M059J (cell line): ENCODE data around the gene RNPEP. TPM values are rescaled to one million over a fixed set of nuclear protein-coding genes. Genes with fewer than 3 reads are reported as not detected.
A peak's percentile ranks its signal among the peaks of the same experiment; 100 is the strongest.
"Not testable (repeated sequence)": the region's sequence is repeated elsewhere in the genome, so short reads cannot be mapped to it uniquely, and the experiment has no call there.

Experiments used
- DNase-seq: peaks from one replicate; pipeline ENCODE4 v3.0.0-alpha.2; 2012; ENCODE audit warnings: low read depth
- total RNA-seq: library from RNA; depleted of rRNA; stranded (reverse); fragments of >200 nt; shearing (Covaris generic); gene quantifications from 2 replicates; pipeline ENCODE4 v1.2.3, GENCODE V29; 2014

RNPEP gene
- total RNA-seq, 1 experiment from 2014 or later, result 119 TPM

DNA sequence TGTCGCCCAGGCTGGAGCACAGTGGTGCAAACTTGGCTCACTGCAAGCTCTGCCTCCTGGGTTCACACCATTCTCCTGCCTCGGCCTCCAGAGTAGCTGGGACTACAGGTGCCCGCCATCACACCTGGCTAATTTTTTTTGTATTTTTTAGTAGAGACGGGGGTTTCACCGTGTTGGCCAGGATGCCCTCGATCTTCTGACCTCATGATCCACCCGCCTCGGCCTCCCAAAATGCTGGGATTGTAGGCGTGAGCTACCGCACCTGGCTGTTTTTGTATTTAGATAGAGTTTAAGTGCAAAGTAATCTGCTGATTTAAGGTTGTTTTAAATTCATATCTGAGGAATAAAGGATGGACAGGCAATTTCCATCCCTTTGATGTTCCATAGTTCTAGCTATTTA, 20.1 kb upstream of the RNPEP start:
- DNase-seq, result not testable (repeated sequence)

DNA sequence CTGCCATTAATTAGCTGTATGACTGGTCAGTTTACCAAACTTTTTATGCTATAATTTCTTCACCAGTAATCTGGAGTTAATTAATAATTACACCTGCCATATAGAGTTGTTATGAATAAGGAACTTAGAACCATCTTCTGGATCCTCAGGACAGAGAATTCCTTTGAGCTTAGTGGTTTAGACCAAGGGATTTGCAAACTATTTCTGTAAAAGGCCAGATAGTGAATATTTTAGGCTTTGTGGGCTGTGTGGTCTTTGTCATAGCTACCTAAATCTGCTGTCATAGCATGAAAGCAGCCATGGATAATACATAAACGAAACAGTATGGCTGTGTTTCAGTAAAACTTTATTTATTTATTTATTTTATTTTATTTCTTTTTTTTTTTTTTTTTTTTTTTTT, 18.2 kb upstream of the RNPEP start:
- peak; percentile 33 for DNase-seq

- DNase-seq, result no peak
Measured at GRCh38 chr1:201966171-201966570, 16.3 kb upstream of the RNPEP start.

DNA sequence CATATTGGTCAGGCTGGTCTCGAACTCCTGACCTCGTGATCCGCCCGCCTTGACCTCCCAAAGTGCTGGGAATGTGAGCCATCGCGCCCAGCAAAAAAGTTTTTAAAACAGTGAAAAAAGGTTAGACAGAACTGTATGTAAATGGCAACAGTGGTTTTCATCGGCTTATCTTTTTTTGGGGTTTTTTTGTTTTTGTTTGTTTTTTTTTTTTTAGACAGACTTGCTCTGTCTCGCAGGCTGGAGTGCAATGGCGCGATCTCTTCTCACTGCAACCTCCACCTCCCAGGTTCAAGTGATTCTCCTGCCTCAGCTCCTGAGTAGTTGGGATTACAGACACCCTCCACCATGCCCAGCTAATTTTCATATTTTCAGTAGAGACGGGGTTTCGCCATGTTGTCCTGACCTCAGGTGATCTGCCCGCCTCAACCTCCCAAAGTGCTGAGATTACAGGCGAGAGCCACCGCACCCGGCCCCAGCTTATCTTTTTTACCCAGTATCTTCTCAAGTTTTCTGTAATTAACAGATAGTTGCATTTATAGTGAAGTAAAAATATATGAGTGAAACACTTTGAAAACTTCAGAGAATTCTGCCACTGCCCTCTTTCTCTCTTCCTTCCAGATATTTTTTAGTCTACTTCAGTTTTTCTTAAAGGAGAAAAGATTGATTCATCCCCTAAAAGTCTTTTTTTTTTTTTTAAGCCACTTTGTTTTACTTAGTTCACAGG, 14.1 kb upstream of the RNPEP start:
- DNase-seq, result no peak

GRCh38 chr1:201970334-201971159, 11.9 kb upstream of the RNPEP start:
- peak; percentile 69 for DNase-seq

DNA sequence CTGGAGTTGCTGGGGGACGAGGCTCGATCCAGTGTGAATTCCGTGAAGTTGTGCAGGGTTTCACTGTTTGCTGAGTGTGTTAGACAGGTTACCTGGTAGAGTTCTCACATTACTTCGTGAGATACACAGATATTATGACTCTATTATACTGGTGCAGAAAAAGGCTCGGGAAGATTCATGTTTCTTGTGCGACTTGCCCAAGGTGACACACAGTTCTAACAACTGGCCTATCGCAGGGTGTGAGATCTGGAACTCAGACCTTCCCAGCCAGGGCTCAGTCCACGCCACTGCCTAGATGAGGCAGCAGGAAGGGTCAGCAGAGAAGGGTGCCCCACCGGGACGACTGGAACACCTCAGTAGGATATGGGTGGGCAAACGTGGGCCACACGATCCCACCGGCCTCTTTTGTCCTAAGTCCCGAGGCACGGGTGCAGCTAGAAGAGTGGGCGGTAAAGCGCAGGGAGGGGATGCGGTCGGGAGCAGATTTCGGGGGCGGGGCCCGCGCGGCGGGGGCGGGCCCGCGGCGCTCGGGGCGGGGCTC, 296 bp upstream of the RNPEP start:
- no peak for DNase-seq

DNA sequence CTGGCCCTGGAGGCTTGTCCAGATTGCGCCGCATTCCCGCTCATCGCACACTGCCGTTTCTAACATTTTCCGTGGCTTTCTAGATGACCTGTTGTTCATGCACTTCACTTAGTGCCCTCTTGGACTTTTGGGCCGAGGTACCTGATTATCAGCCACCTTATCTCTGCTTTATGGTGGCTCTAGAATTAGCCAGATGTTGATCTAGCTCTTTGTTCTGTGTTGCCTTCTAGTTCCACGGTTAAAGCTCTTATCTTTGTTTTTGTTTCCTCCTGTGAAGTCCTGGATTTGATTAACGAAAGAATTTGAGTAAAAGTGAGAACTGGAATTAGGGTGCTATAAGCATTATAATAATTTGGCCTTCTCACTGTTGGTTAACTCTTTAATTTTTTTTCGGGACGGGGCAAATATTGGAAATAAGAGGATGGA, 945 bp downstream of the RNPEP start:
- DNase-seq, result no peak

DNA sequence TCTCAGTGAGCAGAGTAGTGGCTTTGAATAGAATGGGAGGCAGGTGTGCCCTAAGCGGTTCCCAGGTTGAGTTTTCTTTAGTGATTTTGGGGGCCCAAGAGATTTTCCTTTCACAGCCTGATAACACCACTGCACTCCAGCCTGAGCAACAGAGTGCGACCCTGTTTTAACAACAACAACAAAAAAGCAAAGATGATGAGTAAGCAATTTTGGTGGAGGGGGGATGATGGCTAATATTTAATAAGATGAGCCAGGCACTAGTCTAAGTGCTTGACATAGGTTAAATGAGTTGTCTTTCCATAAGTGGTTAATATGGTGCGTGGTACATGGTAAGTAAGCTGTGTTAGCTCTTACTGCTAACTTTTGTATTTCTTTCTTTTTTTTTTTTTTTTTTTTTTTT, 2.0 kb downstream of the RNPEP start:
- no peak for DNase-seq

DNA sequence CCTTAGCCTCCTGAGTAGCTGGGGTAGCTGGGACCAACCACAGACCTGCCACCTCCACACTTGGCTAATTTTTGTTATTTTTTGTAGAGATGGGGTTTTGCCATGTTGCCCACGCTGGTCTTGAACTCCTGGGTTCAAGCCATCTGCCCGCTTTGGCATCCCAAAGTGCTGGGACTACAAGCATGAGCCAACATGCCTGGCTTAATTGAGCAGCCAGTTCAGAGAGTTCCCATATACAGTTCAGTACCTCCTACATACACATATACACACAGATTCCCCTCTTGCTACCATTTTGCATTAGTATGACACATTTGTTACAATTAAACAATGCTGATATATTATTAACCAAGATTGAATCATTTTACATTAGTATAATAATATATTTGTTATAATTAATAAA, 2.9 kb downstream of the RNPEP start:
- no peak for DNase-seq

GRCh38 chr1:201988601-201989000, 6.2 kb downstream of the RNPEP start:
- DNase-seq, result no peak

DNA sequence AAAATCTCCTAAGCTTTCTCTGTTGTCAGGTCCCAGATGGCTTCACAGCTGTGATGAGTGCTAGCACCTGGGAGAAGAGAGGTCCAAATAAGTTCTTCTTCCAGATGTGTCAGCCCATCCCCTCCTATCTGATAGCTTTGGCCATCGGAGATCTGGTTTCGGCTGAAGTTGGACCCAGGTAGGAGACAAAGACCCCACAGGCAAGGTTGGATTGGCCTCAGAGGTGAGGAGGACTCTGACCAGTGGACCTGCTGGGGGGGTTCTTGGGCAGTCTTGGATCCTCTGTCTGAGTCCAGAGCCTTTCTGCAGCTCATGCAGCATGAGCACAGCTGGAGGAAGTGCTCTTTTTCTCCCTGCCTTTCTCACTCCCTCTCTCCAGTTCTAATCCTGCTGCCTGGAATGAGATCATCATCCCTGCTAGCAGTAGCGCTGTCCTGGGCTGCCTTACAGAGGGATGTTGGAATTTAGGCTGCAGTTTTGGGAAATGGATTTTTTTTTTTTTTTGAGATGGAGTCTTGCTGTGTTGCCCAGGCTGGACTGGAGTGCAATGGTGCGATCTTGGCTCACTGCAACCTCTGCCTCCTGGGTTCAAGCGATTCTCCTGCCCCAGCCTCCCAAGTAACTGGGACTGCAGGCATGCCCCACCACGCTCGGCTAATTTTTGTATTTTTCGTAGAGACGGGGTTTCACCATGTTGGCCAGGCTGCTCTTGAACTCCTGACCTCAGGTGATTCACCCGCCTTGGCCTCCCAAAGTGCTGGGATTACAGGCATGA, 7.1 kb downstream of the RNPEP start:
- no peak for DNase-seq

DNA sequence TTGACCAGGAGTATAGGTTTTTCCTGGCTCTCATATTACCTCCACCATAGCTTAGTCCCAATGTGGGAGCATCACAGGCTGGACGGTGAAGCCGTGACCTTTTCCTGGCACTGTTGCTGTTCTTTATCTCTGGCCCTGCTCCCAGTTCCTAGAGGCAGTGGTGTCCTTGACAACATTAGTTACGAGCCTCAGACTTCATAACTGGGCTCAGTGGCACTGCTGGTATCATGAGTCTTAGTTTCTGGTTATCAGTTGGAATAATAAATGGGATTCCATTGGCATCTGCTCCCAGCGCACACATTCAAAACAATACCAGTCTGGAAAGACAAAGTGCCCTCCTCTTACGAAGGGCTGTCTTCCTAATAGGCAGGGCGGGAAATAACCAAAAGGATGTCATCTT, 8.0 kb downstream of the RNPEP start:
- no peak for DNase-seq

- DNase-seq, result peak; percentile 54
Measured at GRCh38 chr1:201999625-202000238, 17.3 kb downstream of the RNPEP start.

GRCh38 chr1:202002507-202002906, 20.1 kb downstream of the RNPEP start:
- DNase-seq, result peak; percentile 24

GRCh38 chr1:202004711-202005110, 22.3 kb downstream of the RNPEP start:
- no peak for DNase-seq

GRCh38 chr1:202005958-202006357, 23.5 kb downstream of the RNPEP start:
- DNase-seq, result peak; percentile 30

- DNase-seq, result no peak
Measured at GRCh38 chr1:202007304-202007703, 24.9 kb downstream of the RNPEP start.

GRCh38 chr1:202007805-202008489, 25.5 kb downstream of the RNPEP start:
- DNase-seq, result peak; percentile 78

DNA sequence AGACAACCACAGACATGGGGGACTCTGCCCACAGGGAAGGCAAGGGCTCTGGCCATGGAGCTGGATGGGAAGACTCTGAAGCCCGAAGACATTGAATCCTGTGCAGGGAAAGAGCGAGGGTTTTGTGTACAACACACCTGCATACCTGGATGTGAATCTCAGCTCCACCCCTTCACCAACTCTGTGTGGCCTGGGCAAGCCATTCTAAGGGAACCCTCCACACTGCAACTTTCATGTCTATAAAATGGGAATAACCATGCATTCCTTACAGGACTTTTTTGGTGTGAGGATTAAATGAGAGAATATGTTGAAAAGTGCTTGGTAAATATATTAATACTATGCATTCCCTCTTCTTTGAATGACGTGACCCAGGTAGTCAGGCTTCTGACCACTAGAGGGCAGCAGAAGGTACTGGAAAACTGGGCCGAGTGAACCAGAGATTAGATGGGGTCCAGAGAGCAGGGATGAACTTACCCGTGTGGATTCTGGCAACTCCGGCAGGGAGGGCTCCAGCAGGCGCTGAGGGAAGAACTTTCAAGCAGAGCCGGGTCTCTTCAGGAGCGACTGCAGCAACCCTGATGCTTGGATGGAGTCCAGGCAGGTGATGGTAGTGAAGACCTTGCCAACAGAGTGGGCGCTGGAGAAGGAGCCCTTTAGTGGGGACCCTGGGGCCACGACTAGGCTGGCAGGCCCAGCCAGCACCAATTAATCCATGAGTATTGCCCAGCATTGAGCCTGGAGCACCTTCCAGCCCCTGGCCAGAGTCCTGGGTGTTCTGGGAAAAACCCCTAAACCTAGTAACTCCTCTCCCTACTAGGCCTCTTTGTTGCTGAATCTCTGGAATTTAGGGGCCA, 27.1 kb downstream of the RNPEP start:
- DNase-seq, result peak; percentile 81
